Peyer's patch (tissue), 4 donors: Measurements from ENCODE around the gene VARS1. TPM values are rescaled to one million over a fixed set of nuclear protein-coding genes. Genes with fewer than 3 reads are reported as not detected.
"Not testable (repeated sequence)": the region's sequence is repeated elsewhere in the genome, so short reads cannot be mapped to it uniquely, and the experiment has no call there.

ENCODE experiments used
- DNase-seq, 3 donors: peaks; one replicate each; pipeline ENCODE4 v3.0.0-alpha.2; 2017 to 2019
- H3K27ac ChIP-seq, 4 donors: fragments of 200-600 bp; sonication (generic); one replicate each; pipeline ENCODE4 v1.5.1; 2016 to 2019
- H3K27me3 ChIP-seq, 2 donors: fragments of 200-600 bp; sonication (generic); one replicate each; pipeline ENCODE4 v1.5.1; 2019
- H3K36me3 ChIP-seq, 3 donors: fragments of 200-600 bp; sonication (generic); one replicate each; pipeline ENCODE4 v1.5.1; 2016 to 2019
- H3K4me1 ChIP-seq, 4 donors: fragments of 200-600 bp; sonication (generic); one replicate each; pipeline ENCODE4 v1.5.1; 2016 to 2019
- H3K4me3 ChIP-seq, 4 donors: fragments of 200-600 bp; sonication (generic); 1 replicate in 3 of 4; 2 replicates in 1 of 4; pipeline ENCODE4 v1.5.1; 2016 to 2019; ENCODE audit warnings: mild to moderate bottlenecking in 1 of 4
- H3K9me3 ChIP-seq, 4 donors: fragments of 200-600 bp; sonication (generic); one replicate each; pipeline ENCODE4 v1.5.1; 2016 to 2019; ENCODE audit warnings: mild to moderate bottlenecking in 1 of 4
- CTCF ChIP-seq, 6 experiments: fragments of 450-650 bp in 4 of 6; fragments of 200-600 bp in 2 of 6; sonication (generic) in 1 of 6; IDR thresholded peaks; one replicate each; pipeline ENCODE4 v1.5.1; 2017 to 2019; ENCODE audit warnings: antibody characterized with exemption in 6 of 6, mild to moderate bottlenecking in 3 of 6, moderate library complexity in 1 of 6
- POLR2A ChIP-seq, 2 donors: fragments of 450-650 bp; IDR thresholded peaks; one replicate each; pipeline ENCODE4 v1.5.1; 2017; ENCODE audit warnings: antibody characterized with exemption in 2 of 2, mild to moderate bottlenecking in 2 of 2, moderate library complexity in 2 of 2
- total RNA-seq, 4 donors: library from RNA; depleted of rRNA; stranded (reverse); fragments of >200 nt; gene quantifications; one replicate each; pipeline ENCODE4 v1.1.0, GENCODE V29; 2016

The VARS1 gene
- total RNA-seq, 4 donors from 2014 or later = 33.9 to 53.6 (median 44.7) TPM

DNA sequence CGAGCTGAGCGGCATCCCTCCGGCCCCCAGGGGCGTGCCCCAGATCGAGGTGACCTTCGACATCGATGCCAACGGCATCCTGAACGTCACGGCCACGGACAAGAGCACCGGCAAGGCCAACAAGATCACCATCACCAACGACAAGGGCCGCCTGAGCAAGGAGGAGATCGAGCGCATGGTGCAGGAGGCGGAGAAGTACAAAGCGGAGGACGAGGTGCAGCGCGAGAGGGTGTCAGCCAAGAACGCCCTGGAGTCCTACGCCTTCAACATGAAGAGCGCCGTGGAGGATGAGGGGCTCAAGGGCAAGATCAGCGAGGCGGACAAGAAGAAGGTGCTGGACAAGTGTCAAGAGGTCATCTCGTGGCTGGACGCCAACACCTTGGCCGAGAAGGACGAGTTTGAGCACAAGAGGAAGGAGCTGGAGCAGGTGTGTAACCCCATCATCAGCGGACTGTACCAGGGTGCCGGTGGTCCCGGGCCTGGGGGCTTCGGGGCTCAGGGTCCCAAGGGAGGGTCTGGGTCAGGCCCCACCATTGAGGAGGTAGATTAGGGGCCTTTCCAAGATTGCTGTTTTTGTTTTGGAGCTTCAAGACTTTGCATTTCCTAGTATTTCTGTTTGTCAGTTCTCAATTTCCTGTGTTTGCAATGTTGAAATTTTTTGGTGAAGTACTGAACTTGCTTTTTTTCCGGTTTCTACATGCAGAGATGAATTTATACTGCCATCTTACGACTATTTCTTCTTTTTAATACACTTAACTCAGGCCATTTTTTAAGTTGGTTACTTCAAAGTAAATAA lies 21.8 kb upstream of the VARS1 start:
- H3K9me3 ChIP-seq, H3K27me3 ChIP-seq, H3K36me3 ChIP-seq: not testable (repeated sequence)
- peaks cover 0 to 44% (median 4%) of the 10 kb centered on the region in 4 donors for H3K4me1 ChIP-seq
- peak in 1 of 3 donors; percentile 47 for DNase-seq
- TF ChIP-seq CTCF (IDR thresholded peaks at IDR 0.05) = peak in 1 of 6 experiments; percentile 18
- peak overlapping the region; percentile 67 to 96 (median 83) for H3K27ac ChIP-seq
- peak overlapping the region; percentile 39 to 53 (median 48) for H3K4me3 ChIP-seq

DNA sequence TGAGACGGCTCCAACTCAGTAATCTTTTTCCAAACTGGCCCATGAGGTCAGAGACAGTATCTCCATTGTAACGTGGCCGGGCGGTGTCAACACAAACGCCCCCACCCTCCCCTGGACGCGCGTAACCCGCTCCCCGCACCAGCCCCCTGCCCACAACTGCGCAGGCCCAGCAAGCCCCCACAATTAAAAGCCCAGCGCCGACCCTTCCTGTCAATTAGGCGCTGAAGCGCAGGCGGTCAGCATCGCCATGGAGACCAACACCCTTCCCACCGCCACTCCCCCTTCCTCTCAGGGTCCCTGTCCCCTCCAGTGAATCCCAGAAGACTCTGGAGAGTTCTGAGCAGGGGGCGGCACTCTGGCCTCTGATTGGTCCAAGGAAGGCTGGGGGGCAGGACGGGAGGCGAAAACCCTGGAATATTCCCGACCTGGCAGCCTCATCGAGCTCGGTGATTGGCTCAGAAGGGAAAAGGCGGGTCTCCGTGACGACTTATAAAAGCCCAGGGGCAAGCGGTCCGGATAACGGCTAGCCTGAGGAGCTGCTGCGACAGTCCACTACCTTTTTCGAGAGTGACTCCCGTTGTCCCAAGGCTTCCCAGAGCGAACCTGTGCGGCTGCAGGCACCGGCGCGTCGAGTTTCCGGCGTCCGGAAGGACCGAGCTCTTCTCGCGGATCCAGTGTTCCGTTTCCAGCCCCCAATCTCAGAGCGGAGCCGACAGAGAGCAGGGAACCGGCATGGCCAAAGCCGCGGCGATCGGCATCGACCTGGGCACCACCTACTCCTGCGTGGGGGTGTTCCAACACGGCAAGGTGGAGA lies 19.7 kb upstream of the VARS1 start, which contains the start of the genes HSPA1A and HSPA1L:
TSS of gene HSPA1A (plus strand) at position 519 of the 814 bp plus-strand sequence. CDS start at position 733, 214 bp downstream.
TSS of gene HSPA1L (minus strand) at position 259 of the 814 bp plus-strand sequence. CDS start 3,311 bp downstream, outside the sequence.
- peak; percentile 85 to 96 (median 92) for DNase-seq
- H3K27me3 ChIP-seq = no peaks in the 10 kb centered on the region
- H3K4me3 ChIP-seq = peak within 1 kb of the TSS; percentile 59 to 78 (median 62)
- TF ChIP-seq POLR2A (IDR thresholded peaks at IDR 0.05) (peak; percentile 98 to 100), CTCF (IDR thresholded peaks at IDR 0.05) (no peak)
- no peaks in the 10 kb centered on the region for H3K9me3 ChIP-seq
- peaks cover 0 to 34% (median 4%) of the 10 kb centered on the region in 4 donors for H3K4me1 ChIP-seq
- peak within 1 kb of the TSS; percentile 91 to 99 (median 96) for H3K27ac ChIP-seq
- H3K36me3 ChIP-seq = no peaks in the 10 kb centered on the region

DNA sequence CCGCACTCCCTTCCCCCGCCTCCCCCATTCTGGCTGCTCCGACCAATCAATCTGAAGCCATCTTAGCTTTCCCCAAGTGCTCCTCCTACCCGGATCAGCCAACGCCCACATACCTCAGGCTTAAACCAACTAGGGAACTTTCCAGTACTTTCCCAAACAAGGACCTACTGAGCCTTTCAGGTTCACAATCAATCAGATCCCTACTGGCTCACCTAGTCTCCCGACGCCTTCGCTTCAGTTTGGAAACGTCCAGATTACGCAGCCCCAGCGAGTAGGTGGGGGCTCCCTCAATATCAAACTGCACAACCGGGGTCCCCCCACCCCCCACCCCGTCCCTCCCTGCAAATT lies 19.1 kb upstream of the VARS1 start:
- Histone ChIP-seq H3K4me1 (peaks cover 0 to 28% (median 4%) of the 10 kb centered on the region in 4 donors), H3K36me3 (no peaks in the 10 kb centered on the region), H3K27ac (peak overlapping the region; percentile 91 to 99 (median 96)), H3K9me3 (no peaks in the 10 kb centered on the region), H3K4me3 (peak overlapping the region; percentile 59 to 78 (median 62)), H3K27me3 (no peaks in the 10 kb centered on the region)
- DNase-seq = peak; percentile 87 to 96 (median 93)
- TF ChIP-seq POLR2A (IDR thresholded peaks at IDR 0.05) = peak; percentile 15 to 74
- TF ChIP-seq CTCF (IDR thresholded peaks at IDR 0.05) = no peak

- H3K27me3 ChIP-seq = no peaks in the 10 kb centered on the region
- H3K4me3 ChIP-seq = peak overlapping the region in 1 of 4 donors; percentile 63
Measured at GRCh38 chr6:31813465-31813849, 17.9 kb upstream of the VARS1 start.

More at GRCh38 chr6:31813465-31813849, 17.9 kb upstream of the VARS1 start:
- TF ChIP-seq POLR2A (IDR thresholded peaks at IDR 0.05) (no peak), CTCF (IDR thresholded peaks at IDR 0.05) (no peak)
- no peaks in the 10 kb centered on the region for H3K9me3 ChIP-seq
- peak overlapping the region; percentile 91 to 99 (median 96) for H3K27ac ChIP-seq
- no peaks in the 10 kb centered on the region for H3K36me3 ChIP-seq
- peak in 1 of 3 donors; percentile 48 for DNase-seq
- peaks cover 0 to 16% (median under 1%) of the 10 kb centered on the region in 4 donors for H3K4me1 ChIP-seq
